Measurements from ENCODE around the gene PDP2.
"Not testable (repeated sequence)": the region's sequence is repeated elsewhere in the genome, so short reads cannot be mapped to it uniquely, and the experiment has no call there.

The PDP2 gene

DNA sequence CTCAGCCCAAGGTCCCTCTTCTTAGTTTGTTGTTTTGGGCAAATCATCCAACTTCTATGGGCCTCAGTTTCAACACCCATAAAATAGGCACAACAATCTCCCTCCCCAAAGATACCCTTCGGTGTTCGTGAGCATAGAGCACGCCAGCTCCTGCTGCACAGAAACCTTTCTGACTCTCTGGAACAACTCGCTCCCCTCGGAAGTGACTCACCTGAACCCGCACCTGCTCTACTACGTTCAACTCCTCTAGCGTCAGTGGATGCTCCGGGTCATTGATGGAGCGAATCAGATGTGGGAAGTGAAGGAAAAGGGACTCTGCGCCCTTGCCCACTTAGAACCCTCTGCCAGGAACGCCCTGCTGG, 53.4 kb downstream of the PDP2 start:
- Histone ChIP-seq H3K4me1 (ENCODE audit: control insufficient read depth, insufficient read depth, low read length) (peaks cover 18% of the 10 kb centered on the region), H3K9ac (ENCODE audit: low read length) (peak overlapping the region; percentile 77), H3K4me3 (ENCODE audit: low read length) (peak overlapping the region; percentile 85), H3K27ac (ENCODE audit: low read depth, low read length) (peak overlapping the region; percentile 86), H3K36me3 (ENCODE audit: control insufficient read depth, insufficient read depth, low read length) (peaks cover 5% of the 10 kb centered on the region), H3K27me3 (ENCODE audit: control insufficient read depth, insufficient read depth, low read length) (no peaks in the 10 kb centered on the region)

DNA sequence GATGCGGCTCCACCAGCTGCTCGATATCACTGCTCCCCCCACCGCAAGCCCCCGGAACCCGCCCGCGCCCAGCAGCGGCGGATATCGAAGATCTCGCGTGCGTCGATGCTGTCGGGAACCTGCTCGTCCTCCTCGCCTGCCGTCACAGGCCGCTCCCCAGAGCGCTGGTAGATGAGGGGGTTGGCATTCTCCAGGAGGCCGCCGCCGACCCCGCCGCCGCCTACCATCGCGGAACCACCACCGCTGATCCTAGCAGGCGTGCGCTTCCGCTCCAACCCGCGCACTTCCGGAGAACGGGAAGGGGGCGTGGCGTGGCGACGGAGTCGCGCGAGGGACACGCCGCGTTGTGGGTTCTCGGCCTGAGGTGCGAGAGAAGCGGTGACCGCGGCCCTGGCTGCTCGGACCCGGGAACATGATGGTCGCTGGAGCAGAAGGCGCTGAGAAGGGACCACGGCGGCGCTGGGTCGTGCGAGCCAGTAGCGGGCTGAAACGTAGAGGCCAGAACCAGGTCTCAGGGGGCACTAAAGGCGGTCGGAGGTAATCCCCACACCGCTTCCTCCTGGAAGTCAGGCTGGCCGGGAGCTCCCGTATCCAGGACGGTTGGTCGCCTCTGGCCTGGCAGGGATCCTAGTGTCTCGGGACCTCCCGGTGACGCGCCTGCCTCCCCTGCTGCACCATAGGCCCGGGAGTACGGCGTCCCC, 54.0 kb downstream of the PDP2 start, which contains the start of gene CIAO2B:
Gene CIAO2B, minus strand, starts transcription at position 265 of the 701 bp plus-strand sequence. Its CDS starts 38 bp downstream, at position 227.
- Histone ChIP-seq H3K36me3 (ENCODE audit: control insufficient read depth, insufficient read depth, low read length) (peaks cover 10% of the 10 kb centered on the region), H3K27me3 (ENCODE audit: control insufficient read depth, insufficient read depth, low read length) (no peaks in the 10 kb centered on the region), H3K4me3 (ENCODE audit: low read length) (peak within 1 kb of the TSS; percentile 85), H3K4me1 (ENCODE audit: control insufficient read depth, insufficient read depth, low read length) (peaks cover 18% of the 10 kb centered on the region), H3K27ac (ENCODE audit: low read depth, low read length) (peak within 1 kb of the TSS; percentile 86), H3K9ac (ENCODE audit: low read length) (peak within 1 kb of the TSS; percentile 87)

DNA sequence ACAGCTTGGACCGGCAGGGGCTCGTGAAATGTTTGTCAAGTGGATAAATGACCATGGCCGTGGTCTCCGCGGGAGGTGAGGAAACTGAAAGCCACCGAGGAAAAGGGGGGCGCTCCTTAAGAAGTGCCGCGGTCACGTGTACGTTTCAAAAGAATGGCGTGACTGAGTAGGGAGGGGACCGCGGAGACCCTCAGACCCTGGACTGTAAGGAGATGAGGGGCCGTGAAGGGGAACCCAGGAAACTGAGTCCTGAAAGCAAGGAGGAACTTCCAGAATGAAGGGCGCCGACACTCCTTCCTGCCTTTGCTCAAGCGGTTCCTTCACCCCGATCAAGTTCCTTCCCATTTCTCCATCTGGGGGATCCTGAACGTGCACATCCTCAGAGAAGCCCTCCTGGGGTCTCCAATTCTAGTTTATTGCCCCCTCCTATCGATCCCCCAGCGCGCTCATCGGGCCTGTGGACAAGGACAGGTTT, 54.6 kb downstream of the PDP2 start:
- peak overlapping the region; percentile 86 for H3K27ac ChIP-seq (ENCODE audit: low read depth, low read length)
- not testable (repeated sequence) for H3K36me3 ChIP-seq (ENCODE audit: control insufficient read depth, insufficient read depth, low read length)

DNA sequence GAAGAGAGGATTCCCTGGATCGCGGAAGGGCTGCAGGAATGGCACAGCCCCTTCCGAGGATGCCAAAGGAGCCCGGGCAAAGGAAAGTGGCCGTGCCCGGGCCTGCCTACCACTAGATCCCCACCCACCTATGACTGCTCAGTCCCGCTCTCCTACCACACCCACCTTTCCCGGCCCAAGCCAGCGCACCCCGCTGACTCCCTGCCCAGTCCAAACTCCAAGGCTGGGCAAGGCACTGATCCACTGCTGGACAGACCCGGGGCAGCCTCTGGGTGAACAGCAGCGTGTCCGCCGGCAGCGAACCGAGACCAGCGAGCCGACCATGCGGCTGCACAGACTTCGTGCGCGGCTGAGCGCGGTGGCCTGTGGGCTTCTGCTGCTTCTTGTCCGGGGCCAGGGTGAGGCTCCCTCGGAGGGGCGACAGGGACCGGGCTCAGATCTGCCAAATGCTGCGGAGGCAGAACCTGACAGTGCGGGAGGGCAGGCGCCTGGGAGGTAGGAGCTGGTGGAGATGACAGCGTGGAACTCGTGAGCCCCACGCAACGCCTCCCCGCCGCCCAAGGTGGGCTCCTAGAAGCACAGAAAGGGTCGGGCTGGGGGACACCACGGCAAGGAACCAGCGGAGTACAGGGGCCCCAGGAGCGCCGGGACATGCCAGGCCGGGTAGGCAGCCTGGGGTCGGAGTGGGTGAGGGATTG, 55.1 kb downstream of the PDP2 start, which contains the start of gene CES2:
Gene CES2, plus strand, starts transcription at position 203 of the 698 bp plus-strand sequence. Its CDS starts 120 bp downstream, at position 323.
- Histone ChIP-seq H3K4me1 (ENCODE audit: control insufficient read depth, insufficient read depth, low read length) (peaks cover 18% of the 10 kb centered on the region), H3K4me3 (ENCODE audit: low read length) (peak within 1 kb of the TSS; percentile 85), H3K27me3 (ENCODE audit: control insufficient read depth, insufficient read depth, low read length) (no peaks in the 10 kb centered on the region), H3K9ac (ENCODE audit: low read length) (peak within 1 kb of the TSS; percentile 87), H3K36me3 (ENCODE audit: control insufficient read depth, insufficient read depth, low read length) (peaks cover 16% of the 10 kb centered on the region), H3K27ac (ENCODE audit: low read depth, low read length) (peak within 1 kb of the TSS; percentile 86)

More for the DNA sequence above, 54.6 kb downstream of the PDP2 start:
- not testable (repeated sequence) for H3K27me3 ChIP-seq (ENCODE audit: control insufficient read depth, insufficient read depth, low read length)
- Histone ChIP-seq H3K9ac (ENCODE audit: low read length) (peak overlapping the region; percentile 87), H3K4me3 (ENCODE audit: low read length) (peak overlapping the region; percentile 85), H3K4me1 (ENCODE audit: control insufficient read depth, insufficient read depth, low read length) (peaks cover 18% of the 10 kb centered on the region)

DNA sequence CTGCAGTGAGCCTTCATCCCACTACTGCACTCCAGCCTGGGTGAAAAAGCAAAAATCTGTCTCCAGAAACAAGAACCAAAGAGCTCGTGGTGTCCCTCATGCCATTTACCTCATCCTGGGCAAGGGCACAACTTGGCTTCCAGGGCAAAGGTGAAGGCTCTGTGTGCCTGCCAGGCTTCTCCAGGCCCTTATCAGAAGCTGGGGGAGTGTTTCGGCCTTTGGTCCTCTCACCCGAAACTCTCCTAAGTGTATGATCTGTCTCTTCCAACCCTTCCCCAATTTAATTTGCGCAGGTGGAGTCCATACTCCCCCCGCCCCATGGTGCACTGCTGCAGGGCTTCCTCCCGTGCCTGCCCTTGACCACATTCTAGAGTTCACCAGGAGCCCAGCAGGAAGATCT, 56.1 kb downstream of the PDP2 start:
- H3K9ac ChIP-seq (ENCODE audit: low read length), result peak overlapping the region; percentile 3
- H3K4me3 ChIP-seq (ENCODE audit: low read length), result peak overlapping the region; percentile 85
- no peak overlapping the region for H3K27ac ChIP-seq (ENCODE audit: low read depth, low read length)
- no peaks in the 10 kb centered on the region for H3K27me3 ChIP-seq (ENCODE audit: control insufficient read depth, insufficient read depth, low read length)
- peaks cover 26% of the 10 kb centered on the region for H3K36me3 ChIP-seq (ENCODE audit: control insufficient read depth, insufficient read depth, low read length)
- H3K4me1 ChIP-seq (ENCODE audit: control insufficient read depth, insufficient read depth, low read length), result peaks cover 18% of the 10 kb centered on the region

DNA sequence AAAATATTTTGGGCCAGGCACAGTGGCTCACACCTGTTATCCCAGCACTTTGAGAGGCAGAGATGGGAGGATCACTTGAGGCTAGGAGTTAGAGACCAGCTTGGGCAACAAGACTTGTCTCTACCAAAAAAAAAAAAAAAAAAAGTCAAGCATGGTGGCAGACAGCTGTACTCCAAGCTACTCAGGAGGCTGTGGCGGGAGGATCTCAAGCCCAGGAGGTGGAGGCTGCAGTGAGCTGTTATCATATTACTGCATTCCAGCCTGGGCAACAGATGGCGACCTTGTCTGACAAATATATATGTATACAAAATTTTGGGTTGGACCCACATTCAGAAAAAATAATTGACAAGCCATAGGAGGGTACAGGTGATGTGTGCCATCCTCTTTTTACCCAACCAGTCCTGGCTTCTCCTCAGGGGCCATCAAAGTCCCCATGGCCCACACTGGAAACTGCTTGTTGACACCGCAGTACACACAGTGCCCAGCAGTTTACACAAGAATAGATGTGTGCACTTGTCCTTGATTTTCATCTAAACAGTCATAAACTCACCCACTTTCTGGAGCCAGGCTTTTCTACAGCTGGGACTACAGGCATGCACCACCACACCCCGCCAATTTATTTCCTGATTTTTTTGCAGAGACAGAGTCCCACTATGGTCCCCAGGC, 56.7 kb downstream of the PDP2 start:
- Histone ChIP-seq H3K36me3 (ENCODE audit: control insufficient read depth, insufficient read depth, low read length) (peaks cover 31% of the 10 kb centered on the region), H3K9ac (ENCODE audit: low read length) (no peak overlapping the region), H3K4me3 (ENCODE audit: low read length) (no peak overlapping the region), H3K4me1 (ENCODE audit: control insufficient read depth, insufficient read depth, low read length) (peaks cover 18% of the 10 kb centered on the region), H3K27me3 (ENCODE audit: control insufficient read depth, insufficient read depth, low read length) (no peaks in the 10 kb centered on the region), H3K27ac (ENCODE audit: low read depth, low read length) (no peak overlapping the region)

DNA sequence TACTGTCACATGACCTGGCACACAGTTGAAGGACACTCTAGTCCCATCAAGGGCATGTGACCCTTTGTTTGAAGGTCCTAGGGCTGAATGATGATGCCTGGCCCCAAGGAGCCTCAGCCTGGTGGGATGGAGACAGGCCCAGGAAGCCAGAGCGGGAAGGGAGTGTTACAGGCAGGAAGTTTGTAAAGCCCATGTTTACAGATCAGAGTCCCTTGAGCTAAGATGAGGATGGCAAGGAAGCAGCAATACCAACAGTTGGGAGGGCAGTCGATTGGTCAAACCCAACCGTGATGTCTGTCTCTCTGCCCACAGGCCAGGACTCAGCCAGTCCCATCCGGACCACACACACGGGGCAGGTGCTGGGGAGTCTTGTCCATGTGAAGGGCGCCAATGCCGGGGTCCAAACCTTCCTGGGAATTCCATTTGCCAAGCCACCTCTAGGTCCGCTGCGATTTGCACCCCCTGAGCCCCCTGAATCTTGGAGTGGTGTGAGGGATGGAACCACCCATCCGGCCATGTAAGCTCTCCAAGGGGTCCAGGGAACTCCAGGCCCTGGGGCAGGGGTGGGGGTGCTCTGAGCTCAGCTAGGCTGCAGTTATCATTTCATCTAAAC, 57.5 kb downstream of the PDP2 start:
- no peaks in the 10 kb centered on the region for H3K27me3 ChIP-seq (ENCODE audit: control insufficient read depth, insufficient read depth, low read length)
- no peak overlapping the region for H3K4me3 ChIP-seq (ENCODE audit: low read length)
- H3K27ac ChIP-seq (ENCODE audit: low read depth, low read length), result no peak overlapping the region
- H3K36me3 ChIP-seq (ENCODE audit: control insufficient read depth, insufficient read depth, low read length), result peaks cover 37% of the 10 kb centered on the region
- peaks cover 18% of the 10 kb centered on the region for H3K4me1 ChIP-seq (ENCODE audit: control insufficient read depth, insufficient read depth, low read length)
- no peak overlapping the region for H3K9ac ChIP-seq (ENCODE audit: low read length)

DNA sequence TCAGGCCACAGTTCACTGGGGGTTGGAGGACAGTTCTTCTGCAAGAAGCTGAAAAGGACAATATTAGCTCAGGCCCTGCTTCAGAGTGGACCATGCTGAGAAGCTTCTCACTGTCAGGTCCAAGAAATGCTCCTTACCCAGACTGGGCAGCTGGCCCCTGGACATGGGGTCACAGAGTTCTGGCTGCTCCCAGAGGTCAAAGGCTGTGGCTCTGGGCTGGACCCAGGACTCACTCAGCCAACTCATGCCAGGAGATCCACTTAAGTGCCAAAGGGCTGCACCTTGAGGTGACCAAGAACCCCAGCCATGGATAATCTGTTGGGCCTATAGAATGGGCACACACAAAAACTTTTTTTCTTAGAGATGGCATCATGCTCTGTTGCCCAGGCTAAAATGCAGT, 59.1 kb downstream of the PDP2 start:
- no peak overlapping the region for H3K27ac ChIP-seq (ENCODE audit: low read depth, low read length)
- no peaks in the 10 kb centered on the region for H3K27me3 ChIP-seq (ENCODE audit: control insufficient read depth, insufficient read depth, low read length)
- H3K36me3 ChIP-seq (ENCODE audit: control insufficient read depth, insufficient read depth, low read length), result peaks cover 45% of the 10 kb centered on the region
- no peak overlapping the region for H3K4me3 ChIP-seq (ENCODE audit: low read length)
- no peak overlapping the region for H3K9ac ChIP-seq (ENCODE audit: low read length)
- H3K4me1 ChIP-seq (ENCODE audit: control insufficient read depth, insufficient read depth, low read length), result peaks cover 12% of the 10 kb centered on the region

DNA sequence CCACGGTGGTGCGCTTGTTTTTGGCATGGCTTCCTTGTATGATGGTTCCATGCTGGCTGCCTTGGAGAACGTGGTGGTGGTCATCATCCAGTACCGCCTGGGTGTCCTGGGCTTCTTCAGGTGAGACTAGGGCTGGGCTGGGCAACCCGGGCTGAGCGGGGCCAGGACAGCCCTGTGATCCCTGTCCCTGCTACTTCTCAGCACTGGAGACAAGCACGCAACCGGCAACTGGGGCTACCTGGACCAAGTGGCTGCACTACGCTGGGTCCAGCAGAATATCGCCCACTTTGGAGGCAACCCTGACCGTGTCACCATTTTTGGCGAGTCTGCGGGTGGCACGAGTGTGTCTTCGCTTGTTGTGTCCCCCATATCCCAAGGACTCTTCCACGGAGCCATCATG, 59.9 kb downstream of the PDP2 start:
- H3K27ac ChIP-seq (ENCODE audit: low read depth, low read length), result no peak overlapping the region
- peaks cover 10% of the 10 kb centered on the region for H3K4me1 ChIP-seq (ENCODE audit: control insufficient read depth, insufficient read depth, low read length)
- H3K9ac ChIP-seq (ENCODE audit: low read length), result no peak overlapping the region
- H3K36me3 ChIP-seq (ENCODE audit: control insufficient read depth, insufficient read depth, low read length), result peaks cover 45% of the 10 kb centered on the region
- no peaks in the 10 kb centered on the region for H3K27me3 ChIP-seq (ENCODE audit: control insufficient read depth, insufficient read depth, low read length)
- H3K4me3 ChIP-seq (ENCODE audit: low read length), result no peak overlapping the region
